Mucosa of stomach (tissue), 1 donor: ENCODE results near the gene NTN4.

Experiments
- H3K27me3 ChIP-seq: one replicate; pipeline ENCODE4 v1.7.0; 2013; ENCODE audit warnings: mild to moderate bottlenecking, low read length; ENCODE audit not compliant: control insufficient read depth, insufficient read depth
- H3K36me3 ChIP-seq: one replicate; pipeline ENCODE4 v1.7.0; 2013; ENCODE audit warnings: low read length; ENCODE audit not compliant: control insufficient read depth, insufficient read depth
- H3K4me1 ChIP-seq: one replicate; pipeline ENCODE4 v1.7.0; 2013; ENCODE audit warnings: mild to moderate bottlenecking, low read length; ENCODE audit not compliant: control insufficient read depth, insufficient read depth
- H3K4me3 ChIP-seq: one replicate; pipeline ENCODE4 v1.7.0; 2013; ENCODE audit warnings: low read length
- H3K9ac ChIP-seq: one replicate; pipeline ENCODE4 v1.7.0; 2013; ENCODE audit warnings: mild to moderate bottlenecking, low read length, moderate library complexity
- H3K9me3 ChIP-seq: one replicate; pipeline ENCODE4 v1.7.0; 2013; ENCODE audit warnings: mild to moderate bottlenecking, low read length, moderate library complexity; ENCODE audit not compliant: control insufficient read depth
- donor health status: Pancreatic carcinoma.

NTN4 gene

DNA sequence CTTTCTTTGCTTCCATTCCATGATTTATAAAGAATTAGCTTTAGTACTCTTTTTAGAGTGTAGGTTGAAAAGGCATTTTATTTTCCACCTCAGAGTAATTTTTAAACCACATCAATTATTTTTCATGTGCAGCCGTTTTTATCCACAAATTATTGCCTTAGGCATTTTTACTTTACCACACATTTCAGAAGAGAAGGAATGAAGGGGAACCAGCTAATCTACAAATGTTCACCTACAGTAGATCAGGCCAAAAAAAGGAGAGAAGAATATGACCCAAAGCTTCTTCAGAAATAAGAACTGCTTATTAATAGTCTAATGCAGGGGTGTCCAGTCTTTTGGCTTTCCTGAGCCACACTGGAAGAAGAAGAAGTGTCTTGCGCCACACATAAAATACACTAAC, 19.8 kb upstream of the NTN4 start:
- H3K36me3 ChIP-seq: no peaks in the 10 kb centered on the region
- no peak overlapping the region for H3K4me3 ChIP-seq
- H3K9ac ChIP-seq: no peak overlapping the region
- peaks cover 13% of the 10 kb centered on the region for H3K4me1 ChIP-seq
- H3K9me3 ChIP-seq: no peaks in the 10 kb centered on the region
- no peaks in the 10 kb centered on the region for H3K27me3 ChIP-seq

DNA sequence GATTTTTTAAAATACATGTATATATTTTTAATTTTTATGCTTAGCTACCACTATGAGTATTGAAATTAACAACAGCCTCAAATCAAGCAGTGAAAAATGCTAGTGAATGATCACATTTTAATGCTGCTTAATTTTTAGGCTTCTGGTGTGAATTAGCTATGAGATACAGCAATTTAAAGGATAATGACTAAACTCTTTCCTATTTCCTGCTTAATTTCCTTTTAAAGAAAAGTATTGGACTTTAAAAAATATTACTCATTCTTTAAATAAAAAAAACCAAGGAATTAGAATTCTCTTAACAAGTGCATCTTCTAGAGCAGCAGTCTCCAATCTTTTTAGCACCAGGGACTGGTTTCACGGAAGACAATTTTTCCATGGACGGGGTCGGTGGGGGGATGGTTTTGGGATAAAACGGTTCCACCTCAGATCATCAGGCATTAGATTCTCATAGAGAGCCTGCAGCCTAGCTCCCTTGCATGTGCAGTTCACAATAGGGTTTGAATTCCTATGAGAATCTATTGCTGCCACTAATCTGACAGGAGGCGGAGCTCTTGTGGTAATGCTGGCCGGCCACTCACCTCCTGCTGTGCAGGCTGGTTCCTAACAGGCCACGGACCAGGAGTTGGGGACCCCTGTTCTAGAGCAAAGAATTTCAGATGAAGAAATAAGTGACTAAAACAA, 18.6 kb upstream of the NTN4 start:
- no peak overlapping the region for H3K4me3 ChIP-seq
- no peaks in the 10 kb centered on the region for H3K27me3 ChIP-seq
- H3K9me3 ChIP-seq: no peaks in the 10 kb centered on the region
- peaks cover 24% of the 10 kb centered on the region for H3K4me1 ChIP-seq
- no peak overlapping the region for H3K9ac ChIP-seq
- H3K36me3 ChIP-seq: no peaks in the 10 kb centered on the region

DNA sequence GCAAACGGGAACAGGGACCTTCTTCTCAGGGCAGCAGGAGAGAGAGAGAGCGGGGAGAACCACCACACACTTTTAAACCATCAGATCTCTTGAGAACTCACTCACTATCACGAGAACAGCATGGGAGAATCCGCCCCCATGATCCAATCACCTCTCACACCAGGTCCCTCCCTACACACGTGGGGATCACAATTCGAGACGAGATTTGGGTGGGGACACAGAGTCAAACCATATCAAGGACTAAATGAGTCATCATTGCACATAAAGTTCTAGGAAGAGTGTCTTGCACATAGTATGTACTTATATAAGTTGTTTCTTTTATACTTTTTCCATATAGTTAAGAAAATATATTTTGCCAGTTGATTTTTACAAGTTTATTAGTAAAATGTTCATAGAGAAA, 17.6 kb upstream of the NTN4 start:
- H3K9ac ChIP-seq: no peak overlapping the region
- no peaks in the 10 kb centered on the region for H3K9me3 ChIP-seq
- no peak overlapping the region for H3K4me3 ChIP-seq
- no peaks in the 10 kb centered on the region for H3K27me3 ChIP-seq
- H3K4me1 ChIP-seq: peaks cover 25% of the 10 kb centered on the region
- no peaks in the 10 kb centered on the region for H3K36me3 ChIP-seq

DNA sequence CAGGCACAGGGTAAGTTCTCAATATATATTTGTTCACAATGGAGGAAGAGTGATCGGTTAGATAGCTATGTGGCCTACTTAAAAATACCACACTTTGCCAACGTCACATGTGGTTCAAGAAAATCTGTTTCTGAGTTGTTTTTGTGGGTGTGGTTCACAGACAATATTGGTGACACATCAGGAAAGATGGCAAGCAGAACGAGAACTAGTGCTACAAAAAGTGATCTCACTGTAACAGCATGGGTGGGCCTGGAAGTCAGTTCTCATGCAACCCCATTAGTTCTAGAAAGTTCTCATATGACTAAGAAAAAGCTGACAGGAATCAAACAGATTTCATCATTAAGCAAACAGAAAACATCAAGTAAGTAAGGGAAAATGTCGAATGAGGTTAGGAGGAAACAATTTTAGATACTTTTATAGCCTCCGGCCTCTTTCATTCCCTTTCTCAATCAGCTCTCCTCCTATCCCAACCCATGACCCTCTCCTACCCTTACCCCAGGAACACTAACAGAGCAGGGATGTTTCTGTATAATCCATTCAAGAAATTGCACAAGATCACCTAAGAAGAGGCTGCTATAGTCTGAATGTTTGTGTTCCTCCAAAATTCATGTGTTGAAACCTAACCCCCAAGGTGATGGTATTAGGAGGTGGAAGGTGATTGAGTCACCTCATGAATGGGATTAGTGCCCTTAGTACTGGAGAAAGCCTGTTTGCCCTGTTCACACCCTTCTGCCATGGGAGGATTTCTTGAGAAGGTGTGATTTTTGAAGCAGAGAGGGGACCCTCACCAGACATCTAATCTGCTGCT, 15.5 kb upstream of the NTN4 start:
- Histone ChIP-seq H3K27me3 (no peaks in the 10 kb centered on the region), H3K9me3 (no peaks in the 10 kb centered on the region), H3K36me3 (no peaks in the 10 kb centered on the region), H3K9ac (no peak overlapping the region), H3K4me3 (no peak overlapping the region), H3K4me1 (peaks cover 39% of the 10 kb centered on the region)

DNA sequence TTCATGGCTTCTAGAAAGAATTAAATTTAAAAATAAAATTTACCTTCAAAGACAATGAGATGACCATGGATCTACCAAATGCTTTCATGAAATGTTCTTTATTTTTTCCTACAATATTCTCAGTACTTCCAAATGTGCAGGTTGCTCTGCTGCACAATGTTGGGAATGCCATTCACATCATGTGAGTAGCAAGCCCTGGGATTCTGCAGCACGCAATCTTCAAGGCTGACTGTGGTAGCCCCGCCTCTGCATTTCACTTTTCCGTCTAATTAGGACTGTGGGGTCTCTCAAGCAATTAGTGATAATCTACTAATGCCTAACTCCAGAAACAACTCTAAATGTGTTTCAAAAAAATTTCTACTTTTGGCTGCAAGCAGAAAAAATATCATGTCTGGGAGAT, 13.7 kb upstream of the NTN4 start:
- H3K9ac ChIP-seq: no peak overlapping the region
- no peaks in the 10 kb centered on the region for H3K27me3 ChIP-seq
- no peaks in the 10 kb centered on the region for H3K36me3 ChIP-seq
- no peaks in the 10 kb centered on the region for H3K9me3 ChIP-seq
- H3K4me1 ChIP-seq: peaks cover 53% of the 10 kb centered on the region
- H3K4me3 ChIP-seq: no peak overlapping the region

DNA sequence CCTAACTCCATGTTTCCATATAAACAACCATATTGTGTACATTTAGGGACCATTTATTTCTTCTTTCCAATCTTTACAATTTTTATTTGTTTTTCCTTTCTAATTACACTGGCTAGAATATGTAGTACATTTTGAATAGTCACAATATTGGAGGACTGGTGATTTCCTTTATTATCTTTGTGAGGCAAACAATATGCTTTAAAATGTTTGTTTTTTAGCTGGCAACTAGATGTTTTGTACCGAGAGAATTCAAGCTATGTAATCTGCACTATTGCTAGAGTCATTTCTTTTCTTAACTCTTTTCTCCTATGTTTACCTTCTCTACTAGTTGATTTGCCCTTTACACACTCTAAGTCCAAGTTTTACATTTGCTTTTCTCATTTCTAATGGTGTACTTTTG, 13.3 kb upstream of the NTN4 start:
- Histone ChIP-seq H3K4me1 (peaks cover 53% of the 10 kb centered on the region), H3K9ac (no peak overlapping the region), H3K36me3 (no peaks in the 10 kb centered on the region), H3K27me3 (no peaks in the 10 kb centered on the region), H3K9me3 (no peaks in the 10 kb centered on the region), H3K4me3 (no peak overlapping the region)

DNA sequence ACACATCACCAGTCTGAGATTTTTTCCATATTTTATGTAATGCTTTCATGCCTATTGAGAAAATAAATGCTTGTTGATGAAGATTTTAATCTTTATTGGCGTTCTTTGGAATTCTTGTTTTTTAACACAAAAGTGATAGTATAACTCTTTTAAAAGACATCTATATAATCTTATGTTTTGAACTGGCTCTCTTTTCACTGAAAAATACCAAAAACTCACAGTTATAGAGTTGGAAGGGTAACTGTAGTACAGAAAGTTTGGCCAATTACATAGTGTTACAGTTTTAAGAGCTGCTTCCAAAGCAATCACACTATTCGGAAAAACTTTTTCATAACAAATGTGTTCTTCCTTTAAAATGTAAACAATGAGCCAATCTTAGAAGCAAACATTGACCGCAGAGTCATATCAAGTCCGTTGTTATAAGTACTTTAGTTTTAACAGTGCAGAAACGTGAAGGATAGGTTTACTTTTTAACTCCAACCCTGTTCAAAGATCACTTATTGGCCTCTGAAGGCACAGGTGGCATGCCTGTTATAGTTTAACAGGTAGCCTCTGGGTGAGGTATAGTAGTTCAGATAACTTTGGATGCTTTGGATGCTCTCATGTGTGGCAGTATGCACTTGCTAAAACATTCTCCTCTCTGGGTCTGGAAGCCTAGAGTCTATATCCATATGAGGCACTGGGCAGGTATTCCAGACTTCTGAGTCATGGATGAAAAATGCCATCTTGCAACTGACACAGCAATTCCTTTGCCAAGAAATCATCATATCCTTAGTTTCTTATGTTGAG, 12.1 kb upstream of the NTN4 start:
- Histone ChIP-seq H3K9ac (no peak overlapping the region), H3K27me3 (no peaks in the 10 kb centered on the region)

DNA sequence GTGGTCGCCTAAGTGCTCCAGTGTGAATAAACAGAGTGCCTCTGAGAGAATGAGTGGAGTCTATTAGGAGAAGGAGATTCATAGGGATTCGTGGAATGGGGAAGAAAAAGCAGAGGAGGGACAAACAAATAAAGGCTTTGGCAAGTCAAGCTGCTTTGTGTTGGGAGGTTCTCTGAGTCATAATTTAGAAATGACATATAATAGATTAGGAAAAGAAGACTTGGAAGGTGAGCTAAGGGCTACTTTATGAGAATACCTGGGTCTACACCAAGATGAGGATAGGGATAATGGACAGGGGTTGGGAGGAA, 6.4 kb upstream of the NTN4 start:
- H3K9ac ChIP-seq: no peak overlapping the region
- no peaks in the 10 kb centered on the region for H3K27me3 ChIP-seq
- H3K9me3 ChIP-seq: no peaks in the 10 kb centered on the region
- peaks cover 40% of the 10 kb centered on the region for H3K4me1 ChIP-seq
- H3K4me3 ChIP-seq: no peak overlapping the region
- no peaks in the 10 kb centered on the region for H3K36me3 ChIP-seq

More for the DNA sequence above, 12.1 kb upstream of the NTN4 start:
- Histone ChIP-seq H3K9me3 (no peaks in the 10 kb centered on the region), H3K4me3 (no peak overlapping the region), H3K4me1 (peaks cover 53% of the 10 kb centered on the region), H3K36me3 (no peaks in the 10 kb centered on the region)

DNA sequence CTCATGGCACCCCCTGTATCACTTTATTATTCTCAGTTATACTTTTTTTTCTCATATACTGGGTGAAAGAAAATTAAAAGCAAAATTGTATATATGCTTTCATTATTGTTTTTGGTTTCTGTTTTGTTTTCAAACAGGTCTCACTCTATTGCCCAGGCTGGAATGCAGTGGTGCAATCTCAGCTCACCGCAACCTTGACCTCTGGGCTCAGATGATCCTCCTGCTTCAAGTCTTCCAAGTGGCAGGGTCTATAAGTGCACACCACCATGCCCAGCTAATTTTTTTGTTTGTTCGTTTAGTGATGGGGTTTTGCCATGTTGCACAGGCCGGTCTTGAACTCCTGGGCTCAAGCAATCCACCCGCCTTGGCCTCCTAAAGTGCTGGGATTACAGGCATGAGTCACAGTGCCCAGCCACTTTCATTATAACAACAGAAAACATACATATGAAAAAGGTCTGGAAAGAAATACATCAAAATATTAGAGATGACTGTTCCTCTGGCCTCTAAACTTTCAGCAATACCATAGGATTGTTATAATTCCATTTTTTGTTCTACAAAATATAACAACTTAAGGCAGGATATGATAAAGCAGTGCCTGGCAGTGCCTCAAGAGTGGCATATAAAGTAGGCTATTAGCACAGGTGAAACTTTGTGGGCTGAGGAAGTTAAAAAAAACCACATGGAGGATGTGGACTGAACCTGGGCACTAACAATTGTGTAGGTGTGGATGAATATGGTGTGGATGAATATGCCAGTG, 5.8 kb upstream of the NTN4 start:
- Histone ChIP-seq H3K9ac (no peak overlapping the region), H3K4me1 (peaks cover 38% of the 10 kb centered on the region), H3K9me3 (no peaks in the 10 kb centered on the region), H3K4me3 (no peak overlapping the region), H3K36me3 (no peaks in the 10 kb centered on the region), H3K27me3 (no peaks in the 10 kb centered on the region)

DNA sequence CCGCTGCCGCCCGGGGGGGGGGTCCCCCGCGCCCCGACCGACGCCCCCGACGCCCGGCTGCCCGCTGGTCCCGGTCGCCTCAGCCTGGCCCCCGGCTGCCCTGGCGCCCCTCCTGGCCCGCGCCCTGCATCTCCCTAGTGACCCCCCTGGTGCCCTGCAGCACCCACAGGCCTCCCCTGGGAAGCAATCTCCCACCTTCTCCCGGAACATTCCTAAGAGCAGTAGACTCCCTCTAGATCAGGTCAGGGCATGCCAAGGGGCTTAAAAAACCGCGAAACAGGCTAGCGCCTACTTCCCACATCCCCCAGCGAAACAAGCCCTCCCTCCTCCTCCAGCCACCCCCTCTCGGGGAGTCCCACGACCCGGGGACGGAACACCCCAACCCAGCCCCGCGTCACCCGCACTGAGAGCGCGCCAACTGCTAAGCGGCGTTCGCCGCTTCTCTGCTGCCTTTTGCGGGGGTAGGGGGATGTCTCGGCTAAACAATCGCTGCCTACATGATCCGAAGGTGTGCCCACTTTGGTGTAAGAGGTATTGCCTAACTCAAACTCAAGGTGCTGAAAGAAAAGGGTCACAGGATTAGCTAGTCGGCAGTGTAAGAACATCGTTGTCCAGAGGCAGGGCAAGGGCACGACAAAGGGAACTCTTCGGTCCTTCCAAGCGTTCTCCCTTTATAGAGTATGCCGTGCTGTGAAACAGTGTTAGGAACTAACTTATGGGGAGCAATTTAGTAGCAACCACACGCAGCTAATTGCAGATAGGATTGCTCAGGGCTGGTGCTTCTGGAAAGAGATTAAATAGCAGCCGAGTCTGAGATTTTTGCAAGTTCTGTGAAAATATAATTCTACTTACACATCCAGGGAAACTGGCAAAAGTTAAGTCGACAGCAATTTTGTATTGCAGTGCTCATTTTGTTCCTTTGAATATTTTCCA, 619 bp upstream of the NTN4 start:
- Histone ChIP-seq H3K4me3 (peak overlapping the region; percentile 48), H3K27me3 (peaks cover 7% of the 10 kb centered on the region), H3K9me3 (no peaks in the 10 kb centered on the region), H3K4me1 (peaks cover 23% of the 10 kb centered on the region), H3K9ac (peak overlapping the region; percentile 84), H3K36me3 (no peaks in the 10 kb centered on the region)
